Measurements from ENCODE around the gene HIC1. TPM values are rescaled to one million over a fixed set of nuclear protein-coding genes. Genes with fewer than 3 reads are reported as not detected.

The HIC1 gene
- total and polyA plus RNA-seq, 8 donors: 17.4 to 37.5 (median 24.6) TPM

DNA sequence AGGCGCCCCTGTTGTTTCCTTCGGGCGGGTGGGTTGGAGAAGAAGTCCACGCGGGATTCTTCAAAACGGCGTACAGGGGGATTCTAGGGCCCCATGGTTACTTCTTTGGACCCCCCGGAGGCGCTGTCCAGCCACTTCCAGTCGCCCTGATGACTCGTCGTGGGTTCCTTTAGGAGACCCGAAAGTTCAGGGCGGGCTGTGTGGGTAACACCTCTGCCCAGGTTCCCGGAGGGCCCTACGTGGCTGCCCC lies 716 bp upstream of the HIC1 start:
- DNase-seq: peak in 1 of 4 donors; percentile 66
- H3K4me1 ChIP-seq: peaks cover 32 to 84% of the 10 kb centered on the region in 2 donors
- H3K4me3 ChIP-seq: peak overlapping the region; percentile 56 to 57
- ATAC-seq: no peak
- no peaks in the 10 kb centered on the region for H3K9me3 ChIP-seq
- intact Hi-C loops (cut with DNase I): no loop called here
- H3K36me3 ChIP-seq: peaks cover 0 to 8% of the 10 kb centered on the region in 2 donors
- no peak for TF ChIP-seq CTCF (IDR thresholded peaks at IDR 0.05)
- H3K27me3 ChIP-seq: peaks cover 13 to 91% of the 10 kb centered on the region in 2 donors
- peak overlapping the region; percentile 77 to 82 for H3K27ac ChIP-seq

- H3K27me3 ChIP-seq: peaks cover 12 to 81% of the 10 kb centered on the region in 2 donors
- ATAC-seq: no peak
These were observed 646 bp downstream of the HIC1 start for GRCh38 chr17:2055292-2056205.

DNA sequence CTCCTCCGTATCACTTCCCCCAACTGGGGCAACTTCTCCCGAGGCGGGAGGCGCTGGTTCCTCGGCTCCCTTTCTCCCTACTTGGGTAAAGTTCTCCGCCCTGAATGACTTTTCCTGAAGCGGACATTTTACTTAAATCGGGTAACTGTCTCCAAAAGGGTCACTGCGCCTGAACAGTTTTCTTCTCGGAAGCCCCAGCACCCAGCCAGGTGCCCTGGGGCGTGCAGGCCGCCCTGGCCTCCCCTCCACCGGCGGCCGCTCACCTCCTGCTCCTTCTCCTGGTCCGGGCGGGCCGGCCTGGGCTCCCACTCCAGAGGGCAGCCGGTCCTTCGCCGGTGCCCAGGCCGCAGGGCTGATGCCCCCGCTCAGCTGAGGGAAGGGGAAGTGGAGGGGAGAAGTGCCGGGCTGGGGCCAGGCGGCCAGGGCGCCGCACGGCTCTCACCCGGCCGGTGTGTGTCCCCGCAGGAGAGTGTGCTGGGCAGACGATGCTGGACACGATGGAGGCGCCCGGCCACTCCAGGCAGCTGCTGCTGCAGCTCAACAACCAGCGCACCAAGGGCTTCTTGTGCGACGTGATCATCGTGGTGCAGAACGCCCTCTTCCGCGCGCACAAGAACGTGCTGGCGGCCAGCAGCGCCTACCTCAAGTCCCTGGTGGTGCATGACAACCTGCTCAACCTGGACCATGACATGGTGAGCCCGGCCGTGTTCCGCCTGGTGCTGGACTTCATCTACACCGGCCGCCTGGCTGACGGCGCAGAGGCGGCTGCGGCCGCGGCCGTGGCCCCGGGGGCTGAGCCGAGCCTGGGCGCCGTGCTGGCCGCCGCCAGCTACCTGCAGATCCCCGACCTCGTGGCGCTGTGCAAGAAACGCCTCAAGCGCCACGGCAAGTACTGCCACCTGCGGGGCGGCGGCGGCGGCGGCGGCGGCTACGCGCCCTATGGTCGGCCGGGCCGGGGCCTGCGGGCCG lies 1.6 kb downstream of the HIC1 start:
- Histone ChIP-seq H3K27me3 (peaks cover 8 to 72% of the 10 kb centered on the region in 2 donors), H3K4me1 (peaks cover 24 to 77% of the 10 kb centered on the region in 2 donors), H3K36me3 (peaks cover 0 to 31% of the 10 kb centered on the region in 2 donors), H3K9me3 (no peaks in the 10 kb centered on the region), H3K27ac (peak overlapping the region; percentile 78 to 82), H3K4me3 (peak overlapping the region; percentile 56 to 57)
- ATAC-seq: no peak
- intact Hi-C loops (cut with DNase I): loop anchor here in 1 of 2 donors (5.0 kb wide), 1 partner anchor 186 kb away; no protein-coding TSS in a partner anchor
- peak; percentile 49 to 92 (median 58) for DNase-seq
- peak in 1 of 2 donors; percentile 11 for TF ChIP-seq CTCF (IDR thresholded peaks at IDR 0.05)

More at GRCh38 chr17:2055292-2056205, 646 bp downstream of the HIC1 start:
- intact Hi-C loops (cut with DNase I): loop anchor here in 1 of 2 donors (5.0 kb wide), 1 partner anchor 187 kb away; no protein-coding TSS in a partner anchor
- TF ChIP-seq CTCF (IDR thresholded peaks at IDR 0.05): no peak
- H3K4me3 ChIP-seq: peak overlapping the region; percentile 56 to 57
- H3K36me3 ChIP-seq: peaks cover 0 to 22% of the 10 kb centered on the region in 2 donors
- H3K27ac ChIP-seq: peak overlapping the region; percentile 81 to 82
- H3K4me1 ChIP-seq: peaks cover 32 to 86% of the 10 kb centered on the region in 2 donors
- peak in 3 of 4 donors; percentile 46 to 87 (median 56) for DNase-seq
- no peaks in the 10 kb centered on the region for H3K9me3 ChIP-seq

DNA sequence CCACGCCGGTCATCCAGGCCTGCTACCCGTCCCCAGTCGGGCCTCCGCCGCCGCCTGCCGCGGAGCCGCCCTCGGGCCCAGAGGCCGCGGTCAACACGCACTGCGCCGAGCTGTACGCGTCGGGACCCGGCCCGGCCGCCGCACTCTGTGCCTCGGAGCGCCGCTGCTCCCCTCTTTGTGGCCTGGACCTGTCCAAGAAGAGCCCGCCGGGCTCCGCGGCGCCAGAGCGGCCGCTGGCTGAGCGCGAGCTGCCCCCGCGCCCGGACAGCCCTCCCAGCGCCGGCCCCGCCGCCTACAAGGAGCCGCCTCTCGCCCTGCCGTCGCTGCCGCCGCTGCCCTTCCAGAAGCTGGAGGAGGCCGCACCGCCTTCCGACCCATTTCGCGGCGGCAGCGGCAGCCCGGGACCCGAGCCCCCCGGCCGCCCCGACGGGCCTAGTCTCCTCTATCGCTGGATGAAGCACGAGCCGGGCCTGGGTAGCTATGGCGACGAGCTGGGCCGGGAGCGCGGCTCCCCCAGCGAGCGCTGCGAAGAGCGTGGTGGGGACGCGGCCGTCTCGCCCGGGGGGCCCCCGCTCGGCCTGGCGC lies 2.4 kb downstream of the HIC1 start:
- Histone ChIP-seq H3K4me1 (peaks cover 26 to 74% of the 10 kb centered on the region in 2 donors), H3K27me3 (peaks cover 8 to 64% of the 10 kb centered on the region in 2 donors), H3K4me3 (peak overlapping the region; percentile 19 to 57), H3K9me3 (no peaks in the 10 kb centered on the region), H3K27ac (peak overlapping the region; percentile 66 to 82), H3K36me3 (peaks cover 0 to 36% of the 10 kb centered on the region in 2 donors)
- peak in 2 of 4 donors; percentile 30 to 85 for DNase-seq
- intact Hi-C loops (cut with DNase I): loop anchor here in 1 of 2 donors (5.0 kb wide), 1 partner anchor 185 kb away; no protein-coding TSS in a partner anchor
- no peak for ATAC-seq
- TF ChIP-seq CTCF (IDR thresholded peaks at IDR 0.05): no peak
